ENCODE results near the gene KIF3C. TPM values are rescaled to one million over a fixed set of nuclear protein-coding genes. Genes with fewer than 3 reads are reported as not detected.
A peak's percentile ranks its signal among the peaks of the same experiment; 100 is the strongest.

The KIF3C gene
- total and polyA plus RNA-seq, 4 donors, result 5.5 to 20.7 (median 10.0) TPM

DNA sequence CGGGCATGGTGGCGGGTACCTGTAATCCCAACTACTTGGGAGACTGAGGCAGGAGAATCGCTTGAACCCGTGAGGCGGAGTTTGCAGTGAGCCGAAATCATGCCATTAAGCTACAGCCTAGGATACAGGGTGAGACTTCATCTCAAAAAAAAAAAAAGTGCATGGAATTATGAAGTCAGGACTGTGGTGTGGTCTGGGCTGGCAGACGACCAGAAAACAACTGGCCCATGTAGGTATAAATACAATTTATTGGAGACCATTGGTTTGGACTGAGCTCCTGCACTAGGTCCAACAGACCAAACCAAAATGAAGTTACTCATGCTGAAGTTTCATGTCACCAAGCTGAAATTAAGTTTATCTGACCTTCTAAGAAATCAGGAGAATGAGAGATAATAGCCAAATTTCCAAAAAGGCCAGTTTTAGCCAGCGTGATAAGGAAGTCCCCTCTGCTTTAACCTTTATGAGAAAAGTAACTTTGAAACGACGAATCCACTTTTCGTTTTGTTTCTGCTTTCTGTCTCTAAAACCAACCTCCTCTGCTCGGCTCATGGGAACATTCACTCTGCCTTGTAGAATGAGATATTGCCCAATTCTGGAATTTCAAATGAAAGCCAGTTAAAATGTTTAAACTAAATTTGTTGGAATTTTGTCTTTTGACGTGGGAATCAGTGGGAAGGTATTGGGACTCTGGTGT lies 33.9 kb upstream of the KIF3C start:
- ATAC-seq (ENCODE audit: low FRiP score) (no peak), DNase-seq (no peak)
- Histone ChIP-seq H3K36me3 (ENCODE audit: control insufficient read depth in 1 of 2, insufficient read depth in 2 of 2, low read length in 1 of 2) (no peaks in the 10 kb centered on the region), H3K9me3 (ENCODE audit: control insufficient read depth, low read length) (no peaks in the 10 kb centered on the region), H3K27ac (ENCODE audit: low read depth in 1 of 2, low read length in 2 of 2) (peak overlapping the region; percentile 34 to 36), H3K27me3 (ENCODE audit: control insufficient read depth in 1 of 2, insufficient read depth in 2 of 2, low read length in 1 of 2) (no peaks in the 10 kb centered on the region), H3K4me3 (ENCODE audit: low read length in 2 of 2) (no peak overlapping the region), H3K4me1 (ENCODE audit: control insufficient read depth in 1 of 2, insufficient read depth in 2 of 2, low read length in 2 of 2) (no peaks in the 10 kb centered on the region)
- 36 to 48% methylated on average over 13 of the region's 13 CpGs for WGBS, 2 donors
- intact Hi-C loops (cut with DNase I), result no loop called here

DNA sequence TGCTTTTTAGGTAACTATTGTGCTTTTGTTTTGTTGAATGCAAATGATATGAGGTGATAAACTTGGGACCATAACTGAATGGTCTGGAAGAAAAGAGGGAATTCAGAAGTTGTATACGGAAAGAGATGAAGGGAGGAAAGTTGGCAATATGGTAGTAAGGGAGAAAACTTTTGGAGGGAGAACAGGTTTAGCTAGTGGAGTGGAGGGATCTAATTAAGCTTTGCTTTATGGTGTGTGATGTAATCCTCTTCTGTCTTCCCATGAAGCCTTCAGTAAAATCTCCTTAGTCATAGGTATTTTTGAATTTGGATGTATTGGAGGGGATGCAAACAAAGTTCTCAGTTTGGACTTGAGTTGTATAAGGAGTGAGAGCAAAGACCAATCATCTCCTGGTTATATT lies 31.4 kb upstream of the KIF3C start:
- WGBS, 2 donors, result 90 to 93% methylated on average over 1 of the region's 1 CpG
- Histone ChIP-seq H3K27me3 (ENCODE audit: control insufficient read depth in 1 of 2, insufficient read depth in 2 of 2, low read length in 1 of 2) (no peaks in the 10 kb centered on the region), H3K4me3 (ENCODE audit: low read length in 2 of 2) (no peak overlapping the region), H3K4me1 (ENCODE audit: control insufficient read depth in 1 of 2, insufficient read depth in 2 of 2, low read length in 2 of 2) (no peaks in the 10 kb centered on the region), H3K27ac (ENCODE audit: low read depth in 1 of 2, low read length in 2 of 2) (no peak overlapping the region), H3K9me3 (ENCODE audit: control insufficient read depth, low read length) (no peaks in the 10 kb centered on the region), H3K36me3 (ENCODE audit: control insufficient read depth in 1 of 2, insufficient read depth in 2 of 2, low read length in 1 of 2) (no peaks in the 10 kb centered on the region)
- DNase-seq, result no peak
- intact Hi-C loops (cut with DNase I), result no loop called here
- no peak for ATAC-seq (ENCODE audit: low FRiP score)

DNA sequence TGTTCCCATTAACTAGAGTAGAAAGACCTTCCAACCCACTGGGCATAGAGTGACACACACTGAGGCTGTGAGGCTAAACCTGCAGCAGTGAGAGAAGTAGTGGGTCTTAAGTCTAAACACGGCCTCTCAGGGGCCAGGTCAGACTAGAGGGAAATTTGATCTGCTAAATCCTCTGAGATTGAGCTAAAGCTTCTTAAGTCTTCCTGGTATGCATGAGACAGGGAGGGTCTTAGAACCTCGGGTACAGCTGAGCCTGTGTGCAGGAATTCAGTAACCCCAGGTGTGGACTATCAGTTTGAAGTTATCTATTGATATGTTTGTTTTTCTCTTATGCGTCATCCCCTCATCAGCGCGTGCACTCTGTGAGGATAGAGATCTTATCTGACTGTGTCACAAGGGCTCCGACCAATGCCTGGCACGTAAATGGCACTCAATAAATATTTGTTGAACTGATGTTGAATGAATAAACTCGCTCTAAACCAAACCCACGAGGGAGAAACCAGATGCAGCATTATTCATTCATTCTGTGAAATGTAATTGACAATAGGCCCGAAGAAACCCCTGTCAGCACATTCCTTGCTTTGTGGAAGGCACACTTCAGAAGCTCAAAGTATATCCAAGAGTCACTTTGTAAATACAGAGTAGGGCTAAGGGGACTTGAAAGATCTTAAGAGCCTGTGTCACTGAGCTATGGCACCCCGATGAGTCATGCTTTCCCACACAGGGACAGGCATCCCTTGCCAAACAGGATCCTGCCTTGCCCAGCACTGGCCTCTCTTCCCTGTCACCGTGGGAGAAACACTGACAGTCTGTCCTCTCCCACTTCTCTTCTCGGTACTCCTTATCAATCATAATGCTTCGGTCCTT lies 29.9 kb upstream of the KIF3C start:
- H3K36me3 ChIP-seq (ENCODE audit: control insufficient read depth in 1 of 2, insufficient read depth in 2 of 2, low read length in 1 of 2), result no peaks in the 10 kb centered on the region
- H3K4me1 ChIP-seq (ENCODE audit: control insufficient read depth in 1 of 2, insufficient read depth in 2 of 2, low read length in 2 of 2), result no peaks in the 10 kb centered on the region
- DNase-seq (peak in 1 of 2 donors; percentile 61), ATAC-seq (ENCODE audit: low FRiP score) (peak; percentile 69)
- no peaks in the 10 kb centered on the region for H3K27me3 ChIP-seq (ENCODE audit: control insufficient read depth in 1 of 2, insufficient read depth in 2 of 2, low read length in 1 of 2)
- no peak overlapping the region for H3K27ac ChIP-seq (ENCODE audit: low read depth in 1 of 2, low read length in 2 of 2)
- intact Hi-C loops (cut with DNase I), result no loop called here
- 26 to 35% methylated on average over 14 of the region's 14 CpGs for WGBS, 2 donors
- H3K4me3 ChIP-seq (ENCODE audit: low read length in 2 of 2), result no peak overlapping the region
- no peaks in the 10 kb centered on the region for H3K9me3 ChIP-seq (ENCODE audit: control insufficient read depth, low read length)

DNA sequence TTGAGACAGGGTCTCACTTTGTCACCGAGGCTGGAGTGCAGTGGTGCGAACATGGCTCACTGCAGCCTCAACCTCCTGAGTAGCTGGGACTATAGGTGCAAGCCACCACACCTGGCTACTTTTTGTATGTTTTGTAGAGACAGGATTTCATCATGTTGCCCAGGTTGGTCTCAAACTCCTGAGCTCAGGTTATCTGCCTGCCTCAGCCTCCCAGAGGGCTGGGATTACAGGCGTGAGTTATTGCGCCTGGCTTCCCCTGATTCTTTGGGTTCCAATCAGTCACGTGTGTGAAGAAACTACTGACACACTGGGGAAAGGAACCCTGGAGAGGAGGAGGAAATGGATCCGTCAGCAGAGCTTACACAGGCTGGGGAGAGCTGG lies 29.3 kb upstream of the KIF3C start:
- no peaks in the 10 kb centered on the region for H3K36me3 ChIP-seq (ENCODE audit: control insufficient read depth in 1 of 2, insufficient read depth in 2 of 2, low read length in 1 of 2)
- DNase-seq, result no peak
- H3K4me3 ChIP-seq (ENCODE audit: low read length in 2 of 2), result no peak overlapping the region
- no peaks in the 10 kb centered on the region for H3K4me1 ChIP-seq (ENCODE audit: control insufficient read depth in 1 of 2, insufficient read depth in 2 of 2, low read length in 2 of 2)
- WGBS, 2 donors, result 69 to 77% methylated on average over 6 of the region's 6 CpGs
- intact Hi-C loops (cut with DNase I), result no loop called here
- no peaks in the 10 kb centered on the region for H3K27me3 ChIP-seq (ENCODE audit: control insufficient read depth in 1 of 2, insufficient read depth in 2 of 2, low read length in 1 of 2)
- no peak overlapping the region for H3K27ac ChIP-seq (ENCODE audit: low read depth in 1 of 2, low read length in 2 of 2)
- H3K9me3 ChIP-seq (ENCODE audit: control insufficient read depth, low read length), result no peaks in the 10 kb centered on the region
- ATAC-seq (ENCODE audit: low FRiP score), result no peak

DNA sequence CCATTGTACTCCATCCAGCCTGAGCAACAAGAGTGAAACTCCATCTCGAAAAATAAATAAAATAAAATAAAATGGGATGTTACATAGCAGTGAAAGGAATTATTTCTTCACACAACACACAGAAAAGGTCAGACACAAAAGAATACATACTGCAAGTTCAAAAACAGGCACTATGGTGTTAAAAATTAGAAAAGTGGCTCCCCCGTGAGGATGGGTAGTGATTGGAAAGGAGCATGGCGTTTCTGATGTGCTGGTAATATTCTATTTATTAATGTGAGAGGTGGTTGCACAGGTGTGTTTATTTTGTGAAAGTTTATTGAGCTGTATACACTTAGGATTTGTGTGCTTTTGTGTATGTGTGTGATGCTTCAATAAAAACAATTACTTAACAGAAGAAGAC lies 28.6 kb upstream of the KIF3C start:
- Histone ChIP-seq H3K27me3 (ENCODE audit: control insufficient read depth in 1 of 2, insufficient read depth in 2 of 2, low read length in 1 of 2) (no peaks in the 10 kb centered on the region), H3K4me1 (ENCODE audit: control insufficient read depth in 1 of 2, insufficient read depth in 2 of 2, low read length in 2 of 2) (no peaks in the 10 kb centered on the region), H3K4me3 (ENCODE audit: low read length in 2 of 2) (no peak overlapping the region), H3K9me3 (ENCODE audit: control insufficient read depth, low read length) (no peaks in the 10 kb centered on the region), H3K27ac (ENCODE audit: low read depth in 1 of 2, low read length in 2 of 2) (no peak overlapping the region), H3K36me3 (ENCODE audit: control insufficient read depth in 1 of 2, insufficient read depth in 2 of 2, low read length in 1 of 2) (no peaks in the 10 kb centered on the region)
- ATAC-seq (ENCODE audit: low FRiP score) (no peak), DNase-seq (no peak)
- WGBS, 2 donors, result 83 to 84% methylated on average over 3 of the region's 3 CpGs
- intact Hi-C loops (cut with DNase I), result no loop called here

DNA sequence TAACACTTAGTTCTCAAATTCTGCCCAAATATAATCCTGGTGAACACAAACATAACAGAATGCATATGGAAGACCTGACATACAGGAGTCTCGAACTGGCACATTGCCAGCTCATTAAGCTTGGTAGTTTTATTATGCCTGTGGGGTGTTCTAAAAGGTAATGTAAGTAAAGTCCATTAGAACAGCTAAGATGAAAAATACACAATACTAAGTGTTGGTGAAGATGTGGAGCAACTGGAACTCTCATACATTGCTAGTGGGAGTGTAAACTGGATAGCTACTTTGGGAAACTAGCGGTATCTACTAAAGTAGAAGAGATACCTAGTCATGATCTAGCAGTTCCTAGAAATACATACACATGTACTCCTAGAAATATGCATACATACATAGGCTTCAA lies 27.3 kb upstream of the KIF3C start:
- WGBS, 2 donors, result 70 to 75% methylated on average over 2 of the region's 2 CpGs

DNA sequence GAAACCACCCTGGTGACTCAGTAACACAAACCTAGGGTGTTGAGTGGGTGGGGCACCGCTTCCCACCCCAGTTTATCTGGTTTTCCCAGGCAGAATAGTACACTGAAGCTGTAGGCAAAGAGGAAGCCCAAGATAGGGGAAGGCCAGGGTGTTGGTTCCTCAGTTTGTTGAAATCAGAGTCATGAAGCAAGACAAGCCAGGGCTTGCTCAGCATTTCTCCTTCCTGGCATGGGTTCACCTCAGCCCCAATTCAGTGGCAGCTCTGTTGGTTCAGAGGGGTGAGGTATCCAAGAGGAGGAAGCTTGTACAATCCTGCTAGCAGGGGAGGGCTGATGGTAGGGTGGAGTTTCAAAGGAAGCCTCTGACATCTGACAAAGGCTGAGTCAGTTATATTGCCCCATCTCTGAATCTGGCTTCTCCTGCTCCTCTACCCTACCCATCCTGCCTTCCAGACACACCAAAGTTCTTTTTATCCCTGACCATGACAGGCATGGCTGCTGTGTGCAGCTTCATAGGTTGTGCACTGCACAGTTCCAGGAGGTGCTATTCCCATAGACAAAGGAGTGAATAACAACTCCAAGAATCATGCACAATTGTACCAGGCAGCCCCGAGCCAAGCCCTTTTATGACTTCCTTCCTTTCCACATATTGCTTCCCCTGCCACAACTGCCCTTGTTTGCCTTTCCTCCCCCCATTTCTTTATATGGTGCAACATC lies 26.7 kb upstream of the KIF3C start:
- intact Hi-C loops (cut with DNase I), result no loop called here
- H3K36me3 ChIP-seq (ENCODE audit: control insufficient read depth in 1 of 2, insufficient read depth in 2 of 2, low read length in 1 of 2), result no peaks in the 10 kb centered on the region
- peak; percentile 70 for ATAC-seq (ENCODE audit: low FRiP score)
- H3K4me3 ChIP-seq (ENCODE audit: low read length in 2 of 2), result no peak overlapping the region
- peak in 1 of 2 donors; percentile 89 for DNase-seq
- H3K27me3 ChIP-seq (ENCODE audit: control insufficient read depth in 1 of 2, insufficient read depth in 2 of 2, low read length in 1 of 2), result no peaks in the 10 kb centered on the region
- WGBS, 2 donors, result 85 to 93% methylated on average over 2 of the region's 2 CpGs
- no peaks in the 10 kb centered on the region for H3K4me1 ChIP-seq (ENCODE audit: control insufficient read depth in 1 of 2, insufficient read depth in 2 of 2, low read length in 2 of 2)
- no peak overlapping the region for H3K27ac ChIP-seq (ENCODE audit: low read depth in 1 of 2, low read length in 2 of 2)
- no peaks in the 10 kb centered on the region for H3K9me3 ChIP-seq (ENCODE audit: control insufficient read depth, low read length)

More for the DNA sequence above, 27.3 kb upstream of the KIF3C start:
- Histone ChIP-seq H3K27me3 (ENCODE audit: control insufficient read depth in 1 of 2, insufficient read depth in 2 of 2, low read length in 1 of 2) (no peaks in the 10 kb centered on the region), H3K4me1 (ENCODE audit: control insufficient read depth in 1 of 2, insufficient read depth in 2 of 2, low read length in 2 of 2) (no peaks in the 10 kb centered on the region), H3K27ac (ENCODE audit: low read depth in 1 of 2, low read length in 2 of 2) (no peak overlapping the region), H3K9me3 (ENCODE audit: control insufficient read depth, low read length) (no peaks in the 10 kb centered on the region), H3K4me3 (ENCODE audit: low read length in 2 of 2) (no peak overlapping the region), H3K36me3 (ENCODE audit: control insufficient read depth in 1 of 2, insufficient read depth in 2 of 2, low read length in 1 of 2) (no peaks in the 10 kb centered on the region)
- no peak for ATAC-seq (ENCODE audit: low FRiP score)
- intact Hi-C loops (cut with DNase I), result no loop called here
- no peak for DNase-seq

DNA sequence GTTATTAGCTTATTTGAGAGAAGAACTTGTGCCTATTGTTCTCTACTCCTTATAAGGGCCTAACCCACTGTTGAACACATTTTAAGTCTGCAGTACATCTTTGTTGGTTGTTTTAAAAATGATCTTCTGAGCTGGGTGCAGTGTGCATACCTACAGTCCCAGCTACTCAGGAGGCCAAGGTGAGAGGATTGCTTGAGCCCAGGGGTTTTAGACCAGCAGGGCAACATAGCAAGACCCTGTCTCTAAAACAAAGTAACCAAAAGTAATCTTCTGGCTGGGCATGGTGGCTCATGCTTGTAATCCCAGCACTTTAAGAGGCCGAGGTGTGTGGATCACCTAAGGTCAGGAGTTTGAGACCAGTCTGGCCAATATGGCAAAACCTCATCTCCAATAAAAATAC lies 25.8 kb upstream of the KIF3C start:
- no peaks in the 10 kb centered on the region for H3K4me1 ChIP-seq (ENCODE audit: control insufficient read depth in 1 of 2, insufficient read depth in 2 of 2, low read length in 2 of 2)
- intact Hi-C loops (cut with DNase I), result no loop called here
- WGBS, 2 donors, result 93 to 94% methylated on average over 1 of the region's 1 CpG
- DNase-seq (no peak), ATAC-seq (ENCODE audit: low FRiP score) (no peak)
- no peaks in the 10 kb centered on the region for H3K27me3 ChIP-seq (ENCODE audit: control insufficient read depth in 1 of 2, insufficient read depth in 2 of 2, low read length in 1 of 2)
- no peaks in the 10 kb centered on the region for H3K9me3 ChIP-seq (ENCODE audit: control insufficient read depth, low read length)
- H3K4me3 ChIP-seq (ENCODE audit: low read length in 2 of 2), result no peak overlapping the region
- H3K36me3 ChIP-seq (ENCODE audit: control insufficient read depth in 1 of 2, insufficient read depth in 2 of 2, low read length in 1 of 2), result no peaks in the 10 kb centered on the region
- no peak overlapping the region for H3K27ac ChIP-seq (ENCODE audit: low read depth in 1 of 2, low read length in 2 of 2)

All from aorta (tissue), 5 donors.